ENCODE measurements around the gene ZNF419.
A peak's percentile ranks its signal among the peaks of the same experiment; 100 is the strongest.

DNA sequence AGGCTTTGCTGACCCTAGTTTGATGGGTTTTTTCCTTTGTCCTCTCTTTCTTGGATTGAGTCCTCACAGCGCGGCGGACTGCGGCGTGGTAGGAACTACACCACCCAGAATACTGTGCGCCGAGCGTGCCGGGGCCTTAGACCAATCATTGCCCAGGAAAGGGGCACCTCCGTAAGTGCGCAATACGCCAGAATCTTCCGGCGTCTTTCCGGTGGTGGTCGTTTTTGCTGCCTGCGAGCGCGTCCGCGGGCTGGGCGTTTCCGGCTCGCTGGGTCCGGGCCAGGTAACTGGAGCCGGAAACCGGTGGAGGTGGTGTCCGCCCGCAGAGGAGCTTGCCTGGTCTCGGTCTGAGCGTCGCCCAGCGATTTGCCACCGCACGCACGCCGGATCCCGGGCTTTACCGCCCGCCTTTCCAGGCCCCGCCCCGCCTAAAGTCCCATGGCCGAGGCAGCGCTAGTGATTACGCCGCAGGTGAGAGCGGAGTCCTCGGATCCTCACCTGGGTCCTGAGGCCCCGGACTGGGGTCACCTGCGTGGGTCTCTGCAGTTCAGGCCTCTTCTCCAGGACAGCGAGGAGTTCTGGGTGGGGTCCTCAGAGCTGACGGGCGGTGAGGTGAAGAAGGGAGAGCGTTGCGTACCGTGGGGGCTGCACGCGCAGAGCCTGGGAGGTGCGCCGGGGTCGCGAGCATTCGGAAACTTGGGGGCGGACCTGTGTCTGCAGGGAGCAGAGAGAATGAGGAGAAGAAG, 39.8 kb downstream of the ZNF419 start, which contains the start of gene ZNF549:
- TF ChIP-seq EP300 (IDR thresholded peaks at IDR 0.05; ENCODE audit: borderline replicate concordance) (no peak), FOXM1 (IDR thresholded peaks at IDR 0.05; ENCODE audit: borderline replicate concordance, low read depth) (no peak), TEAD4 (IDR thresholded peaks at IDR 0.05) (0 out of 2 replicates have a peak, but pooled peaks have one; percentile 4), RAD21 (IDR thresholded peaks at IDR 0.05; ENCODE audit: low read depth) (no peak), CEBPB (IDR thresholded peaks at IDR 0.05) (no peak), TCF12 (IDR thresholded peaks at IDR 0.05; ENCODE audit: low read depth) (peak; percentile 18; the same call in 1 of the 2 replicates), TAF1 (IDR thresholded peaks at IDR 0.05; ENCODE audit: low read depth) (0 out of 2 replicates have a peak, but pooled peaks have one; percentile 31), YY1 (IDR thresholded peaks at IDR 0.05; ENCODE audit: low read depth) (peak; percentile 60), NFIC (IDR thresholded peaks at IDR 0.05) (peak; percentile 58; the same call in 1 of the 2 replicates), ZBTB7A (IDR thresholded peaks at IDR 0.05; ENCODE audit: low read depth) (no peak)
- TF ChIP-seq, protein P1, sequence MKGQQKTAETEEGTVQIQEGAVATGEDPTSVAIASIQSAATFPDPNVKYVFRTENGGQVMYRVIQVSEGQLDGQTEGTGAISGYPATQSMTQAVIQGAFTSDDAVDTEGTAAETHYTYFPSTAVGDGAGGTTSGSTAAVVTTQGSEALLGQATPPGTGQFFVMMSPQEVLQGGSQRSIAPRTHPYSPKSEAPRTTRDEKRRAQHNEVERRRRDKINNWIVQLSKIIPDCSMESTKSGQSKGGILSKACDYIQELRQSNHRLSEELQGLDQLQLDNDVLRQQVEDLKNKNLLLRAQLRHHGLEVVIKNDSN (IDR thresholded peaks at IDR 0.05) = peak; percentile 57
- TF ChIP-seq, protein P2, sequence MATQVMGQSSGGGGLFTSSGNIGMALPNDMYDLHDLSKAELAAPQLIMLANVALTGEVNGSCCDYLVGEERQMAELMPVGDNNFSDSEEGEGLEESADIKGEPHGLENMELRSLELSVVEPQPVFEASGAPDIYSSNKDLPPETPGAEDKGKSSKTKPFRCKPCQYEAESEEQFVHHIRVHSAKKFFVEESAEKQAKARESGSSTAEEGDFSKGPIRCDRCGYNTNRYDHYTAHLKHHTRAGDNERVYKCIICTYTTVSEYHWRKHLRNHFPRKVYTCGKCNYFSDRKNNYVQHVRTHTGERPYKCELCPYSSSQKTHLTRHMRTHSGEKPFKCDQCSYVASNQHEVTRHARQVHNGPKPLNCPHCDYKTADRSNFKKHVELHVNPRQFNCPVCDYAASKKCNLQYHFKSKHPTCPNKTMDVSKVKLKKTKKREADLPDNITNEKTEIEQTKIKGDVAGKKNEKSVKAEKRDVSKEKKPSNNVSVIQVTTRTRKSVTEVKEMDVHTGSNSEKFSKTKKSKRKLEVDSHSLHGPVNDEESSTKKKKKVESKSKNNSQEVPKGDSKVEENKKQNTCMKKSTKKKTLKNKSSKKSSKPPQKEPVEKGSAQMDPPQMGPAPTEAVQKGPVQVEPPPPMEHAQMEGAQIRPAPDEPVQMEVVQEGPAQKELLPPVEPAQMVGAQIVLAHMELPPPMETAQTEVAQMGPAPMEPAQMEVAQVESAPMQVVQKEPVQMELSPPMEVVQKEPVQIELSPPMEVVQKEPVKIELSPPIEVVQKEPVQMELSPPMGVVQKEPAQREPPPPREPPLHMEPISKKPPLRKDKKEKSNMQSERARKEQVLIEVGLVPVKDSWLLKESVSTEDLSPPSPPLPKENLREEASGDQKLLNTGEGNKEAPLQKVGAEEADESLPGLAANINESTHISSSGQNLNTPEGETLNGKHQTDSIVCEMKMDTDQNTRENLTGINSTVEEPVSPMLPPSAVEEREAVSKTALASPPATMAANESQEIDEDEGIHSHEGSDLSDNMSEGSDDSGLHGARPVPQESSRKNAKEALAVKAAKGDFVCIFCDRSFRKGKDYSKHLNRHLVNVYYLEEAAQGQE (IDR thresholded peaks at IDR 0.05; ENCODE audit: low read depth) = no peak

Data from Ishikawa (cell line).